ENCODE measurements around the gene LTBP2.

LTBP2 gene

DNA sequence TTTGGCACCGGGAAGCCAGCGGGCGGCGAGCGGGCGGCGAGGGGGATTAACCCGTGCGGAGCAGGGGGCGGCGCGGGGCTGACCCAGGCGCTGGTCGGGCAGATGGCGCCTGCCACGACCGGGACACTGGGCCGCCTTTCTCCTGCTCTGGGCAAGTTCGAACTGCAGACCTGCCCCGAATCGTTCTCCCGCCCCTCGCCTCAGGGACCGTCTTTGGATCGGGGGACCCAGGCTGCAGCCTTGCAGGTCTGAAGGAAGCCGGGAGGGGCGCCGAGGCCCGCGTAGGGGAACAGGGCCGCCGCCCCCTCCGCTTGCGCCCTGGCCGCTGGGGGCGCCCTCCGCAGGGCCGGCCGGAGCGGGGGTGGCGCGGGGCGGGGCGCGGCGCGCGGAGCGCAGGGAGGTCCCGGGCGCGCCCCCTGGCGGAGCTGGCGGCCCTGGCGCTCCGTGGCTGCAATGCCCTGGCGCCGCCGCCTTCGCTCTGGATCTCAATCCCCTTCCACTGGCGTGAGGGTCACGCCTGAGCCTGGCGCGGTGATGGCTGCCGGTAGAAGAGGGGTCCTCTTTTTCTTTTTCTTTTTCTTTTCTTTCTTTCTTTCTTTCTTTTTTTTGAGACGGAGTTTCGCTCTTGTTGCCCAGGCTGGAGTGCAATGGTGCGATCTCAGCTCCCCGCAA lies 449 bp upstream of the LTBP2 start:
- peak; percentile 97 for DNase-seq (ENCODE audit: low spot score)

DNA sequence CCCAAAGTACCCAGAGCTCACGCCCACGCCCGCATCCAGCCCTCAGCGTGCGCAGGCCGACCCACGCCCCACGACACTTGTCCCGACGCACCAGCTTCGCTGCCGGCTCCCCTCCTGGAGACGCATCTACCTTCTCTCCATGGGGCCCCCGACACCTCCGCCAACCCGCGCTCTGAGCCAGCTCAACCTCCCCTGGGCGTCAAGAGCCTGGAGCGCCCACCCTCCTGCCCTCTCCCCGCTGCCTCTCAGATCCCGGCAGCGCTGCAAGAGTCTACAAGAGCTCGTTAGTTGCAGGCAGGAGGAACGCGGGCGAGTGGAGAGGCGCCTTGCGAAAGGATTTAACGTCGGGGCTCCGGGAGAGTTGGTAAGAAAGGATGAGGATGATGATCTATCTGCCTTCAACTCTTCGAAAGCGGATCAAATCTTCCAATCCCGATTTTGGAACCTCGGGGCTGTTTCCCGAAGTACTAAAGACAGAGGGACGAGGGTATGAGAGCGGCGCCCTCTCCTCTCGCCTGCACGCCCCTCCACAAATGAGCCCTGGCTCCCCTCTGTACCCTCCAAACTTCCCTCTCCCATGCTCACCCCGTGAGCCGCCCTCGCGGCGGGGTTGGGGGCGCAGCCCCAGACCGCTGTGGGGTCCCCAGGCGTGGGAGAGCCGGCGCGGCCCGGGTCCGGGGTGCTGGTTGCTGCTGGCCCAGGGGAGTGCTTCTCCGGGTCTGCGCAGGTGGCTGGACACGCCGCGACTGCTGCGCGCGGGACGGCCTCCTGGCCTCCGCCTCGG lies 979 bp downstream of the LTBP2 start:
- DNase-seq (ENCODE audit: low spot score): no peak

DNA sequence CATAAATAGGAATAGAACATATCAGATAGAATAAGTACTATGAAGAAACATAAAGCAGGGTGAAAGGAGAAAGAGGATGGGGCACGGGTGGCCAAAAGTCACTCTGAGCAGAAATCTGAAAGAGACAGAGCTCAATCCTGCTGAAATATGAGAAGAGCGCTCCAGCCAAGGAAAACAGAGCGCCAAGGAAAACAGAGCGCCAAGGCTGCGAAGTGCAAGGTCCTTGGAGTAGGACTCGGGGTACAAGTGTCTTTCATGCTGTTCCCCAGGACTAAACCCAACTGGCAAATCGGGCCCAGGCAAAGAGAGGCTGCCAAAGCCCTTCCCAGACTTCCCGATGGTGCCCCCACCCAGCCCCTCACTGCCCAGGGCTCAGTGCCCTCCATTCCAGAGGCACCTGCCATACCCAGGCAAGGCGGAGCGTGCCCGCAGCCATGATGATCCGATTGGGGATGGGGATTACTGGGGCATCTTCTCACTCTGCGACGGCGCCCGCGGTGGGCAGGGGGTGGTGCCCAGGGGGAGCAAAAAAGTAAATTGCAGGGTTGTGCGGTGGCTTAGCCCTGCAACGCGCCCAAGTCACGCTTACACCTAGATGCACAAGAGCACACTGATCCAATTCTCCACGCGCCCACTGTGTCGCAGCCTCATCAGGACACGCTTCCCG lies 1.7 kb downstream of the LTBP2 start:
- DNase-seq (ENCODE audit: low spot score): no peak

DNA sequence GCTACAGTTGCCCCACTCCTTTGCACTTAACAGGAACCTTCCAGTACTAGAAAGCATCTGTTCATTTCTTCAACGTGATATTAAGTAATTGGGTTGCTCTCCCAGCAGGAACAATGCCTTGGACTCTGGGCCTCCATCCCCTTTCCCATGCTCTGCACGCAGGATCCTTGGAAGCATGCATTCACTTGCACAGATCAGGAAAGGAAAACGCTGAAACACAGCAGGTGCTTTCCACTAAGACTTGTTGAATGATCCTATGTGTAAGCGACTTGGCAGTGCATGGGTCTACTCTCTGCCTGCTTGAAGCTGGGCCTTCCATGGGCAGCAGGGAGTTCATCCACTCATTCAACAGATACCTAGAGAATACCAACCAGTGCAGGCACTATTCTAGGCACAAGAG lies 2.3 kb downstream of the LTBP2 start:
- DNase-seq (ENCODE audit: low spot score): no peak

DNA sequence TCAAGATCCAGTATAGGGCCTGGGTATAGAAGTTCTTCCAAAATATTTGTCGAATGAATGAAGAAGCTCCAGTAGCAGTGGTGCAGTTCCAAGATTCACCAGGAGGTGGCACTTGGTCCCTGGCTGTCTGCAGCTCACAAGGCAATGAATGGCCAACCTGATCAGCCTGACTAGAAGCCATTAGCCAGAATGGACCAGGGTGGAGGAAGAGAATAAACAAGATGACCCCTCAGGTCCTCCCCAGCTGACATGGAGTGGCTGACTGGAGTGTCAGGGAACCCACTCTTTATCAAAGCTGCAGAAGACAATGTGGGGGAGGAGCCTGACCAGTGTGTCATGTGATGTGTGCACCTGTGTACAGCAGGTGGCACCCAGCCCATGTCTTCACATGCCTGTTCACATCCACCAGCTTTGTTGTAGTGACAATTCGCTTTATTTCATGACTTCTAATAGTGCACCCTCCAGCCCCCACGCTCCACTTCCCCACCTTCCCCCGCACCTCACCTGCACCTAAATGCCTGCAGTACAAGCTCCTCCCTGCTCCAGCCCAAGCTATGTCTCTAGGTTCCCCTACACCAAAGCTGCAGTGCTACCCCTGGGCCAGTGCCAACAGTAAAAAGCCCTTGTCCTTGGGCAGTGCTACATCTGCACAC lies 3.0 kb downstream of the LTBP2 start:
- DNase-seq (ENCODE audit: low spot score): peak; percentile 76

DNA sequence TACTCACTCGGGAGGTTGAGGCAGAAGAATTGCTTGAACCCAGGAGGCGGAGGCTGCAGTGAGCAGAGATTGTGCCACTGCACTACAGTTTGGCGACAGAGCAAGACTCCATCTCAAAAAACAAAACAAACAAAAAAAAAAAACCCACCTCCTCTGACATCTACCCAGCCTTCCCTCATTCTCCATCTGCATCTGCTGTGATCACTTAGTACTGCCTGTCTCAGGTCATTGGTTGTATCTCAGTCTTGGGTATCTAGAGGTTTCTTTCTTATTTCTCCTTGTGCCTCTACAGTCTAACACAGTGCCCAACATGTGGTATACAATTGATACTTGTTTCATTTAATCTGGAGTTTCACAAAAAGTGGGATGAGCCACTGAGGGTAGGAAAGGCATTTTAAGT lies 5.3 kb downstream of the LTBP2 start:
- no peak for DNase-seq (ENCODE audit: low spot score)

DNA sequence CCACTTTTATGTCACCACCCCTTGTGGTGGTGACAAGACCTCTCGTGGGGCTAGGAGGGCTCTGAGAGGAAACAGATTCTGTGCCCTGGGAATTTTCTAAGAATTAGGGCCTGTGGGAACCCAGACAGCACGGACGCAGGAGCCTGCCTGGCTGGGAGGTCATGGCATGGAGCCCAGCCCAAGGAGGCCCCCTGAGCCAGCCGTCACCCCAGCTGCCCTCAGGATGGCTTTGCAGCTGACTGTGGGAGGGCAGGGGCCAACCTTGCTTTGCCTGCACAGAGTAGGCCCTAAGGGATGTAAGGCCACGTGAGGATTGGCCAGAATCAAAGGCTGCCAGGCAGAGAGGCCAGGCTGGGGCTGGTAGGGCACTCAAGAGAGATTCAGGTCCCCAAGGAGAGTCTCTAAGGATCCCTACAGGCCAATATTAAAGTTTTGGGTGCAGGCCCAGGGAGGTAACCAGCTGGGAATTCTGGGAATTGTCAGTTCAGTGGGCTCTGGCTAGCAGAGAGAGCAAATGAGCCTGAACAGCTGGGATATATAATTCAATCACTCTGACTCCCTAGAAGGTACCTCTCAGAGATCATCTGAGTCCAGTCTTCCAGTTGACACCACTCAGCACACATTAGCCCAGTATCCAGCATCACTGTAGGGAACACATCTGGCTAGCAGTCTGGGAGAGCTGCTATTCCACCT lies 6.4 kb downstream of the LTBP2 start:
- no peak for DNase-seq (ENCODE audit: low spot score)

DNA sequence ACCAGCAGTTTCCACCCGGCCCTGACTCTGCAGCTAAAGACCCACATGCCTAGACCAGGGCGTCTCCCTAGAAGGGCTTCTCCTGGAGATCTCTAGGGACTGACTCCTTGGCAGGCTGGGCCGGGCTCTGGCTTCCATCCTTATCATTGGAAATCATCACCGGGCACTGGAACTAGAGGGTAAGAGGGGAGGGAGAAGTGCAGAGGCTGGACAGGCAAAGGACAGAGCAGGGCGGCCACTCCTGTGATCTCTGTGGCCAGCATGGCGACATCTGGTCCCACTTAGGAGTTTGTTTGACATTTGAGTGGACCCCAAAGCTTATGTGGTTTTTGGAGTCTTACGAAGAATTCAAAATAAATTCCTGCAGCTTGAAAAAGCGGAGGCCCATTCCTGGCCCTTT lies 7.1 kb downstream of the LTBP2 start:
- DNase-seq (ENCODE audit: low spot score): no peak

DNA sequence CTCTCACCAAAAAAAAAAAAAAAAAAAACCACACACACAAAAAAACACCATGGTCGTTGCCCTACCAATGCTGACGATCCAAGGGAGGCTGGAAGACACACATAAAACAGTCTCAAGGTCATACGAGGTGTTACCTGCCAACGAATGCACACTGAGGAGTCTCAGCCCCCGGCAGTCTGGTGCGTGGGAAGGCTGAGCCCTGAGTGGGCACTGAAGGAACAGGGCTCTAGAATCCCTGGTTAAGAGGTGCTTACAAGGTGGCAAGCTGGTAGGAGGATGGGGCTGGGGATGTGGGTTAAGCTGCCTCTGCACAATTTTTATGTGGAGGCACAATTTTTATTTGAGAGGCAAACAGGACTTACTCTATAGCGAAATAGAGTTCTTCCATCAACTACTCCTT lies 7.9 kb downstream of the LTBP2 start:
- no peak for DNase-seq (ENCODE audit: low spot score)

DNA sequence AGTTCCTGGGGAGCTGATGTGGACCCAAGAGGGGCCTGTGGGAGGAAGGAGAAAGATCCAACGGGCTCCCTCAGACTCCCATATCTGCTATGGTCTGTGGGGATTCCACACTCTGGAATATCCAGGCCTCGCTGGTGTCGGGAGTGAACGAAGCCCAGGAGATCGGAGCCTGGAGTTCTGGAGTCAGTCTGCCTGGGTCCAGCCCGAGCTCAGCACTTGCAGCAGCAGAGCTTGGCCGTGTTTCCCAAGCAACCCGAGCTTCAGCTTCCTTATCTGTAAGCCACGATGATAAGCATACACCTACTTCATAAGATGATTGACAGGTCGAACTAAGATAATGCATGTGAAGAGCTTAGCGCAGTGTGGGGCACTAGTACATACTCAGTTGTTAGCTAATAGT lies 10.1 kb downstream of the LTBP2 start:
- DNase-seq (ENCODE audit: low spot score): no peak

DNA sequence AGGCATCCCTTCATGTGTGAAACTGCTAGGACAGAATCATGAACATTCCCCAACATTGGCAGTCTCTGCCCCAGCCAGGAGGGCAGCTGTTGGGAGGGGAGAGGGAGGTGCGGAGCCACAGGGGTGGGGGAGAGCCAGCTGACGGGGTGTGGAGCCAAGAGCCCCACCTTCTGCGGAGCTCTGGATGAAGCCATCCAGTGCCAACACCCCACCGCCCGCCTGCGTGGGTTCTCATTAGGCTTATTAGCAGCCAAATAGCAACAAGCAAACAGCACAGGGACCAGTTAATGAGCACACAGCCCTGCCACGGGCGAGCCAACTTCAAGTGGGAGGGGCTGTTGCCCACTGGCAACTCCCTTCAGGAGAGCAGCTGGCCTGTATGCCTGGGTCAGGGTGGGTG lies 12.1 kb downstream of the LTBP2 start:
- no peak for DNase-seq (ENCODE audit: low spot score)

DNA sequence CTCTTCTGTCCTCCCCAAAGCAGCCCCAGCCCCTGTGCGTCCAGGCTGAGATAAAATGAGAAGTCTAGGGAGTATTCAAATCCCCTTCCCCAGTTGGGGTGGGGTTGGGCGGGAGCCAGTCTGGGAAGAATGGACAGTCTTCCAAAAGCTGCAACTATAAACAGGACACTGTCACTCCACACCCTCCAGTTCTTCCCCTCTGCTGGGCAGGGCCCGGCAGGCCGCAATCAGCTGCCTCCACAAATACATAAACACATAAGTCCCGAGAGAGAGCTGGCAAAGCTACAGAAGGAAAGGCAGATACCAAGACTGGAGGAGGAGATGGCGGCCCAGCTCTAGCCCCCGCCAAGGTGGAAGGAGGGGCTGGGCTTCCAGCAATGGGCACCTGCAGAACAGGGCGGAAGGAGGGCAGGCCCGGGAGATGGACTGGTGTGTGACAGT lies 12.7 kb downstream of the LTBP2 start:
- DNase-seq (ENCODE audit: low spot score): no peak

DNA sequence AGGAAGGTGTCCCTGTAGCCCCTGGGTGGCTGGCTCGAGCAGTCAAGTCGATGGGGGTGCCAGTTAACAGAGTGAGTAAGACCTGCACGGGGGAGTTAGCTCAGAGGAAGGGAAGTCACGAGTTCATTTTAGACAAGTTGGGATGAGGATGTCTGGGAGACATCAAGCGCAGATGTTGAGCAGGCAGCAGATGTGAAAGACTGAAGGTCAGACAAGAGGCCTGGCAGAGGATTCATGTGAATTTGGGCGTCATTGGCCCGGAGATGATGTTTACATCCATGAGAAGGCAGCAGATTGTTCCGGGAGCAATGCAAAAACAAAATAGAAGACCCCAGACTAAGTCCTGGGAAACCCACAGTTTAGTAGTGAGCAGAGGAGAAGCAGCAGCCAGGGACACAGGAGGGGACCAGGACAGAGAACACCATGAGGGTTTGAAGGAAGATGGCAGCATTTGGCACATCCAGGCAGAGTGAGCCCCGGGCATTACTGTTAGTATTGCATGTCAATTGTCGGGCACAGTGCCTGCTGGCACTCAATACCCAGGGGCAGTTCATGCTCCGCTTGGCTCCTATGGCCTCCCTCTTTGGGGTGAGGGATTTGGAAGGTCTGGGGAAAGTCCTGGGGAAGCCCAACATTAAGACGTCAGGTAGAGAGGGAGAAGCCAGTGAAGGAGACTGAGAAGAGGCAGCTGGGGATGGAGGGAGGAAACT lies 15.1 kb downstream of the LTBP2 start:
- DNase-seq (ENCODE audit: low spot score): no peak

DNA sequence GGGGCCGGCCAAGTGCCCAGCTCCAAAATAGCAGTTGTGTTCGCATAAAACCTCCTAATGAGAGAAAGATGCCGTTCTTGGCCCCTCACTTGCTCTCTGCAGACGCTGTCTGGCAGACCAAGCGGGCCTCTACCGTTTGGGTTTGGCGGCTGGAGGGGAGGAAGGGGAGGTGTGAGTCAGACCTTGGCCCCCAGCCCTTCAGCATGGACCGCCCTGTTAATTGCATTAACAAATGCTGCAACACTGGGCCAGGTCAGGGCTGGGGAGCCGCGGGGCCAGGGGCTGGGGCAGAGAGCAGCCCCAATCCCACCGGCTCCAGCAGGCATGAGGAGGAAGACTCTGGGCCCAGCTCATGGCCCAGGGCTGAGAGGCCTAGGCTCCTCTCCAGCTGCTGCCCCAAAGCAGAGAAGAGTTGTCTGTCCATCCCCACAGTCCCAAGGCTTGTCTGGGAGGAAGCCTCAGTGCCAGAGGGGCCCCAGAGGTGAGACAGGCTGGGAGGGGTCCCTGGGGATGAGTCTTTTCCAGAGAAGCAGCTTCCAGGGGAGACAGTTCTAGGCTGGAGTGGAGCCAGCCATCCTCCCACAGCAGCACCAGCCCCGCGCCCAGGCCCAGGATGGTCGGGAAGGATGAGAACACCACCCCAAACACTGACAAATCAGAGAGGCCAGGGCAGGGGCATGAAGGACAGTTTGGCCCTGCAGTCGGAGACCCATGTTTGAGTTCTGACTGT lies 16.9 kb downstream of the LTBP2 start:
- no peak for DNase-seq (ENCODE audit: low spot score)

DNA sequence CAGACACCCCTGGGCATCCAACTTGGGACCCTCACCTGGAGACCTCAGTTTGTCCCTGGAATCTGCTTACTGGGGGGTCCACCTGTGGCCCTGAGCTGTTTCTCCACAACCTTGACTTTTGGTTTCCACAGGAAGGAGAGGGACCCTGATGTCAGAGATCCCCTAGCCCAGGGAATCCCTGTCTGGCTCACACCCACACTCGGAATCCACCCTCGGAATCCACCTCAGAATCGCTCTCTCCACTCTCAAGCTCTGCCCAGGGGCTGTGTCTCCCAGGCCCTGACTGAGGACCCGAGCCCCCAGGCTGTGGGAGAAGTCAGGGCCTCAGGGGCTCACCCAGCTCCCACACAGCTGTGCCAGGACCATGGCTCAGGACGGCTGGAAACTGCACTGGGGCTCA lies 17.4 kb downstream of the LTBP2 start:
- no peak for DNase-seq (ENCODE audit: low spot score)

DNA sequence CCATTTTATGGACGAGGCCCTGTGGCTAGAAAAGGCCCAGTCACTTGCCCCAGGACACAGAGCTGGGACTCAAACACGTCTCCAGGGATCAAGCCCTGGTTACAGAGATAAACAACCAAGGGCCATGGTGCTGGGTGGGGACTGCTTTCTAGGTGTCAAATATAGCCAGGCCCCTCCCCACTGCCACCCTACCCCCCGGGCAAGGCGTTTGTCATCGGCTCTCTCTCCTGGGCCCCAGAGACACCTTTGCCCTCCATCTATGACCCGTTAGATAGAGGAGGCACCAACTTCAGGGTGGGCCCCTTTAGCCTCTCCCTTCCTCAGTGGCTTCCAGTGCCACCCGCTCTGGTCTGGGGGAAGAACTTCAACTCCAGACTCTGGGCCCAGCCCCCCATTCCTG lies 18.0 kb downstream of the LTBP2 start:
- DNase-seq (ENCODE audit: low spot score): no peak

DNA sequence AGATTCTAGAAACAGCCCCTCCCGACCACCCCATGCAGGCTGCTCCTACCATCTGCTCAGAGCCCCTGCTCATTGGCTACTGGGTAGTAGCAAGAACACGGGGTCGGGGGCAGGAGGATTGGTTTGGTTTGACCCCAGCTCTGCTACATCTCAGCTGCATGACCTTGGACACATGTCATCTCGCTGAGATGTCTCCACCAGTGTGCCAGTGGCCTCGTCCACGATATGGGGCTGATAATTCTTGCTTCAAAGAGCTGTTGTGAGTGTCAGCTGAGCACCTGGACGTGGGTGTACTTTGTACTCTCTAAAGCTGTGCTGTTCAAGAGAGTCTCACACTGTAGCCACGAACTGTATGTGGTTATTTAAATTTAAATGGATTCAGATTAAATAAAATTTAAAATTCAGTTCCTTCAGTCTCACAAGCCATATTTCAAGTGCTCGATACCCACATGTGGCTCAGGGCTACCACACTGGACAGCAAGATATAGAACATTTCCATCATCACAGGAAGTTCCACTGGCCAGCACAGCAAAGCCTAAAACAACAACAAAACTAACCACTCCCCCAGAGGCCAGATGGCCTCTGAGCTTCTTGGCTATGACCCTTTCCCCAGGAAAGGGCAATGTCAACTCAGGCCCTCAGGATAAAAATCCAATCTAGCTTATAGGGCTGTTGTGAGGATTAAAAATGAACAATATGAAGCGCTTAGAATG lies 18.6 kb downstream of the LTBP2 start:
- DNase-seq (ENCODE audit: low spot score): no peak

DNA sequence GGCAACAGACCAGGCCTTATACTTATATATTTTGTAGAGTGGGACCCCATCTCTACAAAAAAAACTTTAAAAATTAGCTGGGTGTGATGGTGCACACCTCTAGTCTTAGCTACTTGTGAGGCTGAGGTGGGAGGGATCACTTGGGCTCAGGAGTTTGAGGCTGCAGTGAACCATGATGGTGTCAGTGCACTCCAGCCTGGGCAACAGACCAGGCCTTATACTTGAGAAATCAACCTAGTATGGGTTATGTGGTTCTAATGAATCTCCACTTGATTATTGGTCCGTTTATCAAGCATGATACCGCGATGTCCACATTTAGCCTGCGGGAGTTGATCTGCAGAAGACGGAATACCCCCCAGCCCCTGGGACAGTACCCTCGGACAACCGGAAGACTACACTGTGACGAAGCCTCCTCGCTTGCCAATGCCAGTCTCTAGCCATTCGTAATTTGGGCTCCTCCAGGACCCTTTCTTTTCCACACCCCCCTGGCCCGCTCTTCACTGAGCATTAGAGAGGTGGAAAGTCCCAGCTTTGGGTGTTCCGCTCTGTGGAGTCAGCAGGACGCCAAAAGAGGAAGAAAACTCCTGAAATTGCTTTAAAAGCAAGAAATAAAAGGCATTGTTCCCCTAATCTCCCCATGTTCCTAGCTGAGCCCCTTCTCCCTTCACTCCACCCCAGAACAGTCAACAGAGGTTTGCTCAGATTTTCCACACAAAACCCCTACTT lies 19.4 kb downstream of the LTBP2 start:
- DNase-seq (ENCODE audit: low spot score): no peak

DNA sequence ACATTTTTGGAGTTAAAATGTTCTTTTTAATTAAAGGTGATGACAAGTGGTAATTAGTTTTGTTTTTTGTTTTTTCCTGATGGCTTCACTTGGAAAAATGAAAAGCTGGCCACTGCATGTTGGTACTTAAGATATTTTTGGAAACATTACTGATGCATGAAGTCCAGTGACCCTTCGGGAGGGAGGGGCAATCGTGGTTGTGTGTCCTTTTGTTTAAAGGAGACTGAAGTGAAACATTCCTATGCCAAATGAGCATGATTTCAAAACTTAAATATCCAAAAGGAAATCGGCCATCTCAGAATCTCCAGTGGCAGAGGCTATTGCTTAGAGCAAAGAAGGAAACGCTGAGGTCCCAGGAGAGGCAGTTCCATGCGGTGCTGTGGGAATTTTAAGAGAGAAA lies 20.1 kb downstream of the LTBP2 start:
- DNase-seq (ENCODE audit: low spot score): no peak

Measured in D341Med (cell line).